Measurements from ENCODE around the gene HNRNPC.
"Not testable (repeated sequence)": the region's sequence is repeated elsewhere in the genome, so short reads cannot be mapped to it uniquely, and the experiment has no call there.

HNRNPC gene

GRCh38 chr14:21300892-21301291 is 31.6 kb upstream of the HNRNPC start:
- peak; percentile 72 for DNase-seq (ENCODE audit: extremely low read depth, insufficient read length)
- Histone ChIP-seq H3K36me3 (ENCODE audit: control insufficient read depth, insufficient read depth, low read length) (no peaks in the 10 kb centered on the region), H3K4me3 (replicated peaks; ENCODE audit: low read depth, low read length) (peak overlapping the region; percentile 53), H3K27me3 (replicated peaks; ENCODE audit: control insufficient read depth, insufficient read depth, low read length) (no peaks in the 10 kb centered on the region)
- TF ChIP-seq CTCF (IDR thresholded peaks at IDR 0.05; ENCODE audit: insufficient read depth, low read length, poor library complexity, severe bottlenecking): no peak

GRCh38 chr14:21299562-21300130 is 30.4 kb upstream of the HNRNPC start:
- Histone ChIP-seq H3K36me3 (ENCODE audit: control insufficient read depth, insufficient read depth, low read length) (no peaks in the 10 kb centered on the region), H3K4me3 (replicated peaks; ENCODE audit: low read depth, low read length) (no peak overlapping the region), H3K27me3 (replicated peaks; ENCODE audit: control insufficient read depth, insufficient read depth, low read length) (no peaks in the 10 kb centered on the region)
- no peak for TF ChIP-seq CTCF (IDR thresholded peaks at IDR 0.05; ENCODE audit: insufficient read depth, low read length, poor library complexity, severe bottlenecking)
- DNase-seq (ENCODE audit: extremely low read depth, insufficient read length): no peak

- no peaks in the 10 kb centered on the region for H3K27me3 ChIP-seq (replicated peaks; ENCODE audit: control insufficient read depth, insufficient read depth, low read length)
- TF ChIP-seq CTCF (IDR thresholded peaks at IDR 0.05; ENCODE audit: insufficient read depth, low read length, poor library complexity, severe bottlenecking): no peak
Measured at GRCh38 chr14:21298358-21298757, 29.1 kb upstream of the HNRNPC start.

GRCh38 chr14:21294026-21294425 is 24.8 kb upstream of the HNRNPC start:
- not testable (repeated sequence) for H3K4me3 ChIP-seq (replicated peaks; ENCODE audit: low read depth, low read length); H3K36me3 ChIP-seq (ENCODE audit: control insufficient read depth, insufficient read depth, low read length); H3K27me3 ChIP-seq (replicated peaks; ENCODE audit: control insufficient read depth, insufficient read depth, low read length); DNase-seq (ENCODE audit: extremely low read depth, insufficient read length)

More at GRCh38 chr14:21298358-21298757, 29.1 kb upstream of the HNRNPC start:
- no peak for DNase-seq (ENCODE audit: extremely low read depth, insufficient read length)
- H3K4me3 ChIP-seq (replicated peaks; ENCODE audit: low read depth, low read length): no peak overlapping the region
- H3K36me3 ChIP-seq (ENCODE audit: control insufficient read depth, insufficient read depth, low read length): no peaks in the 10 kb centered on the region

- TF ChIP-seq CTCF (IDR thresholded peaks at IDR 0.05; ENCODE audit: insufficient read depth, low read length, poor library complexity, severe bottlenecking): no peak
- no peak for DNase-seq (ENCODE audit: extremely low read depth, insufficient read length)
- H3K27me3 ChIP-seq (replicated peaks; ENCODE audit: control insufficient read depth, insufficient read depth, low read length): no peaks in the 10 kb centered on the region
- H3K36me3 ChIP-seq (ENCODE audit: control insufficient read depth, insufficient read depth, low read length): no peaks in the 10 kb centered on the region
- H3K4me3 ChIP-seq (replicated peaks; ENCODE audit: low read depth, low read length): no peak overlapping the region
Measured at GRCh38 chr14:21287168-21287567, 17.9 kb upstream of the HNRNPC start.

GRCh38 chr14:21286516-21286915 is 17.3 kb upstream of the HNRNPC start:
- H3K36me3 ChIP-seq (ENCODE audit: control insufficient read depth, insufficient read depth, low read length); DNase-seq (ENCODE audit: extremely low read depth, insufficient read length); H3K27me3 ChIP-seq (replicated peaks; ENCODE audit: control insufficient read depth, insufficient read depth, low read length); H3K4me3 ChIP-seq (replicated peaks; ENCODE audit: low read depth, low read length): not testable (repeated sequence)

GRCh38 chr14:21281917-21282316 is 12.7 kb upstream of the HNRNPC start:
- not testable (repeated sequence) for H3K27me3 ChIP-seq (replicated peaks; ENCODE audit: control insufficient read depth, insufficient read depth, low read length); H3K36me3 ChIP-seq (ENCODE audit: control insufficient read depth, insufficient read depth, low read length); H3K4me3 ChIP-seq (replicated peaks; ENCODE audit: low read depth, low read length); DNase-seq (ENCODE audit: extremely low read depth, insufficient read length)
